H9 (cell line): ENCODE results near the gene CDYL. TPM values are rescaled to one million over a fixed set of nuclear protein-coding genes. Genes with fewer than 3 reads are reported as not detected.

Experiments
- DNase-seq: peaks from one replicate; pipeline ENCODE4 v3.0.0-alpha.2; 2017
- H2AFZ ChIP-seq: one replicate; pipeline ENCODE4 v1.6.1; 2013; ENCODE audit warnings: mild to moderate bottlenecking, low read length, control low read depth, moderate library complexity
- H2AK5ac ChIP-seq: 2 replicates; pipeline ENCODE4 v1.6.1; 2013; ENCODE audit warnings: low read length, control low read depth, mixed read lengths; ENCODE audit not compliant: insufficient read length
- H2BK120ac ChIP-seq: one replicate; pipeline ENCODE4 v1.6.1; 2013; ENCODE audit warnings: low read depth, mild to moderate bottlenecking, low read length, control low read depth, inconsistent platforms; ENCODE audit not compliant: poor library complexity, severe bottlenecking
- H2BK12ac ChIP-seq: 2 replicates; pipeline ENCODE4 v1.6.1; 2013; ENCODE audit warnings: low read length, control low read depth, mixed read lengths, low read depth; ENCODE audit not compliant: insufficient read length
- H2BK15ac ChIP-seq: 2 replicates; pipeline ENCODE4 v1.6.1; 2013; ENCODE audit warnings: low read depth, low read length, control low read depth
- H2BK20ac ChIP-seq: one replicate; pipeline ENCODE4 v1.6.1; 2013; ENCODE audit warnings: low read depth, mild to moderate bottlenecking, low read length, control low read depth, inconsistent platforms; ENCODE audit not compliant: poor library complexity, severe bottlenecking
- H2BK5ac ChIP-seq: 2 replicates; pipeline ENCODE4 v1.6.1; 2013; ENCODE audit warnings: low read length, control low read depth, mixed read lengths; ENCODE audit not compliant: insufficient read length
- H3K14ac ChIP-seq: 2 replicates; pipeline ENCODE4 v1.6.1; 2013; ENCODE audit warnings: low read length, control low read depth; ENCODE audit not compliant: insufficient read depth
- H3K18ac ChIP-seq: 2 replicates; pipeline ENCODE4 v1.6.1; 2013; ENCODE audit warnings: low read depth, mild to moderate bottlenecking, mixed read lengths, low read length, control low read depth; ENCODE audit not compliant: insufficient read length
- H3K23ac ChIP-seq: 2 replicates; pipeline ENCODE4 v1.6.1; 2013; ENCODE audit warnings: low read length, control low read depth, mixed read lengths, low read depth; ENCODE audit not compliant: insufficient read length
- H3K23me2 ChIP-seq: 2 replicates; pipeline ENCODE4 v1.6.1; 2013; ENCODE audit warnings: low read depth, mild to moderate bottlenecking, mixed read lengths, low read length, control low read depth; ENCODE audit not compliant: insufficient read length, poor library complexity, severe bottlenecking
- H3K27ac ChIP-seq: 2 replicates; pipeline ENCODE4 v1.5.1; 2013; ENCODE audit warnings: low read length, control low read depth, mixed read lengths, low read depth; ENCODE audit not compliant: insufficient read length
- H3K27me3 ChIP-seq: 2 replicates; pipeline ENCODE4 v1.6.1; 2013; ENCODE audit warnings: low read length, control low read depth, inconsistent platforms; ENCODE audit not compliant: insufficient read depth
- H3K4ac ChIP-seq: 2 replicates; pipeline ENCODE4 v1.6.1; 2013; ENCODE audit warnings: low read depth, mild to moderate bottlenecking, control low read depth, inconsistent platforms, low read length, moderate library complexity
- H3K4me1 ChIP-seq: 2 replicates; pipeline ENCODE4 v1.6.1; 2013; ENCODE audit warnings: low read length, control low read depth, inconsistent platforms; ENCODE audit not compliant: insufficient read depth
- H3K4me2 ChIP-seq: 2 replicates; pipeline ENCODE4 v1.6.1; 2013; ENCODE audit warnings: low read length, control low read depth, mixed read lengths; ENCODE audit not compliant: insufficient read length, insufficient read depth
- H3K56ac ChIP-seq: 2 replicates; pipeline ENCODE4 v1.6.1; 2013; ENCODE audit warnings: low read depth, mild to moderate bottlenecking, mixed read lengths, low read length, control low read depth; ENCODE audit not compliant: insufficient read length
- H3K79me1 ChIP-seq: 2 replicates; pipeline ENCODE4 v1.6.1; 2013; ENCODE audit warnings: low read depth, mild to moderate bottlenecking, moderate library complexity, low read length, control low read depth, inconsistent platforms; ENCODE audit not compliant: insufficient read depth, poor library complexity, severe bottlenecking
- H3K79me2 ChIP-seq: 2 replicates; pipeline ENCODE4 v1.6.1; 2013; ENCODE audit warnings: low read length, control low read depth, inconsistent platforms; ENCODE audit not compliant: insufficient read depth
- H3K9ac ChIP-seq: 2 replicates; pipeline ENCODE4 v1.6.1; 2013; ENCODE audit warnings: low read length, control low read depth, mixed read lengths; ENCODE audit not compliant: insufficient read length; ENCODE audit errors: extremely low read depth
- H3K9me3 ChIP-seq: one replicate; pipeline ENCODE4 v1.6.1; 2013; ENCODE audit warnings: low read depth, low read length, inconsistent platforms; ENCODE audit not compliant: control insufficient read depth
- H3T11ph ChIP-seq: one replicate; pipeline ENCODE4 v1.6.1; 2013; ENCODE audit warnings: mild to moderate bottlenecking, low read length, control low read depth, inconsistent platforms
- H4K20me1 ChIP-seq: one replicate; pipeline ENCODE4 v1.6.1; 2013; ENCODE audit not compliant: control insufficient read depth, insufficient read length, insufficient read depth
- H4K5ac ChIP-seq: 2 replicates; pipeline ENCODE4 v1.6.1; 2013; ENCODE audit warnings: low read depth, mild to moderate bottlenecking, mixed read lengths, low read length, control low read depth; ENCODE audit not compliant: insufficient read length
- H4K8ac ChIP-seq: replicated peaks from 2 replicates; pipeline ENCODE4 v1.6.1; 2013; ENCODE audit warnings: low read length, control low read depth, mixed read lengths, low read depth; ENCODE audit not compliant: insufficient read length
- H4K91ac ChIP-seq: 2 replicates; pipeline ENCODE4 v1.6.1; 2013; ENCODE audit warnings: low read depth, mild to moderate bottlenecking, moderate library complexity, mixed read lengths, low read length, control low read depth; ENCODE audit not compliant: insufficient read length
- H3K27ac Mint-ChIP-seq, 3 experiments: 2 replicates in 2 of 3; 3 replicates in 1 of 3; pipeline ENCODE4 v1.8.0; 2020 to 2021; ENCODE audit warnings: mixed read lengths in 3 of 3, mild to moderate bottlenecking in 1 of 3, moderate library complexity in 1 of 3
- H3K27me3 Mint-ChIP-seq: 2 replicates; pipeline ENCODE4 v1.8.0; 2021; ENCODE audit warnings: low read depth, mild to moderate bottlenecking, moderate library complexity, mixed read lengths
- H3K36me3 Mint-ChIP-seq, 3 experiments: 2 replicates in 2 of 3; 3 replicates in 1 of 3; pipeline ENCODE4 v1.8.0; 2020 to 2021; ENCODE audit warnings: low read depth in 3 of 3, mixed read lengths in 3 of 3; ENCODE audit not compliant: insufficient read depth in 1 of 3
- H3K4me1 Mint-ChIP-seq, 2 experiments: 2 replicates each; pipeline ENCODE4 v1.8.0; 2020; ENCODE audit warnings: mixed read lengths in 2 of 2
- H3K4me3 Mint-ChIP-seq, 2 experiments: 2 replicates in 1 of 2; 3 replicates in 1 of 2; pipeline ENCODE4 v1.8.0; 2020 to 2021; ENCODE audit warnings: mild to moderate bottlenecking in 2 of 2, mixed read lengths in 2 of 2, moderate library complexity in 1 of 2
- H3K9me3 Mint-ChIP-seq, 2 experiments: 2 replicates in 1 of 2; 3 replicates in 1 of 2; pipeline ENCODE4 v1.8.0; 2020; ENCODE audit warnings: mild to moderate bottlenecking in 2 of 2, mixed read lengths in 2 of 2, moderate library complexity in 1 of 2
- WGBS: extraction: QIAGEN DNeasy Blood & Tissue Kit; methylation state at CpG from one replicate; pipeline ENCODE4 v1.1.7; 2013; ENCODE audit warnings: missing lambda C conversion rate, low lambda C conversion rate, mixed read lengths; ENCODE audit not compliant: insufficient read length; ENCODE audit errors: extremely low coverage; 5-methylcytosine and 5-hydroxymethylcytosine counted together
- total RNA-seq: library from RNA; stranded (reverse); gene quantifications from 2 replicates; pipeline ENCODE4 v1.2.1, GENCODE V29; 2021
- TF ChIP-seq, protein P1 (sequence below): fragments of 200-600 bp; sonication (generic); conservative IDR thresholded peaks from 3 replicates; pipeline ENCODE4 v1.8.0; 2021; ENCODE audit warnings: antibody characterized with exemption, mild to moderate bottlenecking

The CDYL gene
- total RNA-seq, 1 experiment from 2014 or later, result 95.0 TPM

DNA sequence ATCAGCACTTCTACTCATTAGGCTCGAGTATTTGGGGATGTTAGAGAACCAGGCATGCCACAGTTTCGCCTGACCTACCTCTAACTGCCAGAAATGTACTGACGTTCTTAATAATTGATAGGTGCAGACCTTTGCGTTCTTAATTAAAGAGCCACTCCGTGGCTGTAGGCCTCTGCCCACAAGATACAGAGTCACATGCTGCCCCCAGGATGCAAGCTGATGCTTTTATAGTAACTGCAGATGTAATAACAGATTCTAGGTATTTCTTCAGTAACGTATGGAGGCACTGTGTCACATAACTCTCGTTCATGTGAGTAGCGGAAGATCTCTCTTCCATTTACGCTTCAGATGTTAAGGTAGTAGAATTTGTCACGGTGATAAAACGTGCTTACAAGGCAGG lies 114.4 kb downstream of the CDYL start:
- no peak overlapping the region for H2BK5ac ChIP-seq
- Mint-ChIP-seq H3K4me1 (peaks cover 22 to 31% of the 10 kb centered on the region in 2 experiments), H3K27me3 (no peaks in the 10 kb centered on the region), H3K9me3 (no peaks in the 10 kb centered on the region), H3K27ac (no peak overlapping the region), H3K4me3 (no peak overlapping the region), H3K36me3 (peaks cover 26 to 29% (median 28%) of the 10 kb centered on the region in 3 experiments; a peak in 6 of 7 replicates)
- TF ChIP-seq, protein P1, sequence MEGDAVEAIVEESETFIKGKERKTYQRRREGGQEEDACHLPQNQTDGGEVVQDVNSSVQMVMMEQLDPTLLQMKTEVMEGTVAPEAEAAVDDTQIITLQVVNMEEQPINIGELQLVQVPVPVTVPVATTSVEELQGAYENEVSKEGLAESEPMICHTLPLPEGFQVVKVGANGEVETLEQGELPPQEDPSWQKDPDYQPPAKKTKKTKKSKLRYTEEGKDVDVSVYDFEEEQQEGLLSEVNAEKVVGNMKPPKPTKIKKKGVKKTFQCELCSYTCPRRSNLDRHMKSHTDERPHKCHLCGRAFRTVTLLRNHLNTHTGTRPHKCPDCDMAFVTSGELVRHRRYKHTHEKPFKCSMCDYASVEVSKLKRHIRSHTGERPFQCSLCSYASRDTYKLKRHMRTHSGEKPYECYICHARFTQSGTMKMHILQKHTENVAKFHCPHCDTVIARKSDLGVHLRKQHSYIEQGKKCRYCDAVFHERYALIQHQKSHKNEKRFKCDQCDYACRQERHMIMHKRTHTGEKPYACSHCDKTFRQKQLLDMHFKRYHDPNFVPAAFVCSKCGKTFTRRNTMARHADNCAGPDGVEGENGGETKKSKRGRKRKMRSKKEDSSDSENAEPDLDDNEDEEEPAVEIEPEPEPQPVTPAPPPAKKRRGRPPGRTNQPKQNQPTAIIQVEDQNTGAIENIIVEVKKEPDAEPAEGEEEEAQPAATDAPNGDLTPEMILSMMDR, result no peak
- no peaks in the 10 kb centered on the region for H4K20me1 ChIP-seq
- no peak for DNase-seq
- no peak overlapping the region for H2BK20ac ChIP-seq
- H3K18ac ChIP-seq, result no peak overlapping the region
- peaks cover 2% of the 10 kb centered on the region; the same call in 1 of the 2 replicates for H3K4me1 ChIP-seq
- no peak overlapping the region for H2BK120ac ChIP-seq
- H3K14ac ChIP-seq, result no peak overlapping the region
- H2AFZ ChIP-seq, result no peak overlapping the region
- no peak overlapping the region for H3K4ac ChIP-seq
- H2BK12ac ChIP-seq, result no peak overlapping the region
- H3K4me2 ChIP-seq, result no peak overlapping the region
- H2BK15ac ChIP-seq, result no peak overlapping the region
- H3K23ac ChIP-seq, result no peak overlapping the region
- no peak overlapping the region for H3T11ph ChIP-seq
- H2AK5ac ChIP-seq, result no peak overlapping the region
- no peak overlapping the region for H4K5ac ChIP-seq
- H4K8ac ChIP-seq, result no peak overlapping the region
- H3K79me2 ChIP-seq, result peaks cover 22% of the 10 kb centered on the region
- peaks cover 7% of the 10 kb centered on the region for H3K79me1 ChIP-seq
- H4K91ac ChIP-seq, result no peak overlapping the region
- no peaks in the 10 kb centered on the region for H3K23me2 ChIP-seq
- H3K9me3 ChIP-seq, result no peaks in the 10 kb centered on the region
- no peak overlapping the region for H3K56ac ChIP-seq
- no CpG with 5 or more reads among the region's 11 CpGs for WGBS
- no peak overlapping the region for H3K27ac ChIP-seq
- H3K9ac ChIP-seq, result no peak overlapping the region
- H3K27me3 ChIP-seq, result no peaks in the 10 kb centered on the region
